ENCODE measurements around the gene DOCK10.

DOCK10 gene

DNA sequence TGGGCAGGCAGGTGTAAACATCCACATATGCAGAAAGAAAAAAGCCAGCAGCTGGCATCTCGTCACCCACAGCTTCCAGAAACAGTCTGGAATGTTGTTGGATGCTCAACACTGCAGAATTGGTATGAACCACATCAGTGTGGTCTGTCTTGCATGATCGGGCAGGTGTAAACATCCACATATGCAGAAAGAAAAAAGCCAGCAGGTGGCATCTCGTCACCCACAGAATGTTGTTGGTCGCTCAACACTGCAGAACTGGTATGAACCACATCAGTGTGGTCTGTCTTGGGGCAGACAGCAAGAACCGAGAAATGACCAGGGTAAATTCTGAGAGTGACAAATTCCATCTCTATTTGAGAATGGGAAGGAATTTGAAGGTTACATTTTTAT lies 39.6 kb downstream of the DOCK10 start:
- no peaks in the 10 kb centered on the region for H3K36me3 ChIP-seq
- H3K9me3 ChIP-seq = no peaks in the 10 kb centered on the region
- H3K27me3 ChIP-seq = no peaks in the 10 kb centered on the region
- H3K4me3 ChIP-seq = no peak overlapping the region
- no peak for TF ChIP-seq Cebpa-rat (IDR thresholded peaks at IDR 0.05)
- H3K4me1 ChIP-seq = peaks cover 34% of the 10 kb centered on the region
- no peak overlapping the region for H3K9ac ChIP-seq
- H3K4me2 ChIP-seq = peak overlapping the region; percentile 48
- no peak overlapping the region for H3K27ac ChIP-seq
- H4K20me1 ChIP-seq = peaks cover 7% of the 10 kb centered on the region

DNA sequence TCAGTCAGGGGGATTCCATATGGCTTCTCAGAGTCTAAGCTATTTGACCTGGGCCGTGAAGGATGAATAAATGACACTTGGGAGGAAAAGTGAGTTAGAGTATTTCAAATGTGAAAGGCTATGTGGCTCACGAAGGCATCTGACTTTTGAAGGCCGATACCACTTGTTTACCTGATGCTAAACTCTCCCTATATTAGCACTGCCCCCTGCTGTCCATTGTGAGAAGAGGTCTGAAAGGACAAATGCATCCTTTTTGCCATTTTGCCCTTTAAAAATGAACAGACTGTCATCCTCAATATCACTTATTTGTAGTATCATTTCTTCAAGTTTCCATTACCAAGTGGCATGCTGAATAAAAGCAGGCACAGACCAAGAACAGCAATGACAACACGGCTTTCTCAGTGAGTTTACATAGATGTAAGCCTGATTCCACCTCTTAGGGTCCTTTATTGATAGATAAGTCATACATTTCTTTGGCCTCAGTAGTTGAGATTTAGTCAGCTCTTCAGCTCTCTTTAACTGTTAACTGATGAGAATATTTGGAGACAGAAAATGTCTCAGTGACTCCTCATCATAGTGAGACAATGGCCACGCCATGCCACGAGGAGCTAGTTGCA lies 40.1 kb downstream of the DOCK10 start:
- peak overlapping the region; percentile 48 for H3K4me2 ChIP-seq
- H3K27me3 ChIP-seq = no peaks in the 10 kb centered on the region
- H3K36me3 ChIP-seq = no peaks in the 10 kb centered on the region
- TF ChIP-seq Cebpa-rat (IDR thresholded peaks at IDR 0.05) = no peak
- H3K9me3 ChIP-seq = no peaks in the 10 kb centered on the region
- H3K4me1 ChIP-seq = peaks cover 40% of the 10 kb centered on the region
- no peak overlapping the region for H3K9ac ChIP-seq
- H3K27ac ChIP-seq = no peak overlapping the region
- H3K4me3 ChIP-seq = no peak overlapping the region
- peaks cover 7% of the 10 kb centered on the region for H4K20me1 ChIP-seq

DNA sequence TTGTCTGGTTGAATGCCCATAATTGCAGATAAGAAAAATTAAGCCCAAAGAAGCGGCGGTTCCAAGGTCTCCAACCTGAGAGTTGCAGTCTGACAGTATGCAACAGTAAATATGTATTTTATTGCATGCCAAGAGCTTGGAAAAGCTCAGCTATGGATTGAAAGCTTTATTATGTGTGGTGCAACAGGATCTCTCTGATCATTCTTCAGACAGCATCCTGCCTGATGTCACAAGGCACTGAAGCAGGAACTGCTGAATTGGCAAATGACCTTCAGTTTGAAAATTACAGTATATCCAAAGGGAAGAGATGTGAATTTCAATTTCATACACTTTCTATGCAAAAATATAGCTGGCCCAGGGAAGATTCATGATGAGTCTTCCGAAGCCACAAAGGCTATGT lies 42.5 kb downstream of the DOCK10 start:
- Histone ChIP-seq H3K4me2 (no peak overlapping the region), H4K20me1 (peaks cover 7% of the 10 kb centered on the region), H3K27ac (no peak overlapping the region), H3K9ac (no peak overlapping the region), H3K36me3 (peaks cover 8% of the 10 kb centered on the region), H3K9me3 (no peaks in the 10 kb centered on the region), H3K27me3 (no peaks in the 10 kb centered on the region), H3K4me3 (no peak overlapping the region), H3K4me1 (peaks cover 40% of the 10 kb centered on the region)
- no peak for TF ChIP-seq Cebpa-rat (IDR thresholded peaks at IDR 0.05)

DNA sequence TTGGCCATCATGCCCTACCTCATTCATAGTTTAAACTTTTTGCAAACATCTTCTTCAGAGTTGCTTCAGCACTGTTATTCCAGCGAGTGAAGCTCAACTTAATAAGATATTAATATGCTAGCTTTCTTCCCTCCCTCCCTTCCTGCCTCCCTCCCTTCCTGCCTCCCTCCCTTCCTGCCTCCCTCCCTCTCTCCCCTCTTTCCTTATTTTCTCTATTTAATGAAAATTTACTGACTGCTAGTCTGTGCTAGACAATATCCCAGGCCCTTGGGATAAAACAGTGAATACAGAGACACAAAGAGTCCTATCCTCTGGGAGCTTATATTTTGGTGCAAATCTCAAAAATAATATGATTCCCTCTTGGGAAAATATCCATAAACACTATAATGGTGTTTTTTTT lies 42.9 kb downstream of the DOCK10 start:
- no peak for TF ChIP-seq Cebpa-rat (IDR thresholded peaks at IDR 0.05)
- Histone ChIP-seq H3K9ac (no peak overlapping the region), H3K27me3 (no peaks in the 10 kb centered on the region), H4K20me1 (peaks cover 7% of the 10 kb centered on the region), H3K9me3 (no peaks in the 10 kb centered on the region), H3K36me3 (peaks cover 12% of the 10 kb centered on the region), H3K27ac (no peak overlapping the region), H3K4me2 (no peak overlapping the region), H3K4me3 (no peak overlapping the region), H3K4me1 (peaks cover 40% of the 10 kb centered on the region)

DNA sequence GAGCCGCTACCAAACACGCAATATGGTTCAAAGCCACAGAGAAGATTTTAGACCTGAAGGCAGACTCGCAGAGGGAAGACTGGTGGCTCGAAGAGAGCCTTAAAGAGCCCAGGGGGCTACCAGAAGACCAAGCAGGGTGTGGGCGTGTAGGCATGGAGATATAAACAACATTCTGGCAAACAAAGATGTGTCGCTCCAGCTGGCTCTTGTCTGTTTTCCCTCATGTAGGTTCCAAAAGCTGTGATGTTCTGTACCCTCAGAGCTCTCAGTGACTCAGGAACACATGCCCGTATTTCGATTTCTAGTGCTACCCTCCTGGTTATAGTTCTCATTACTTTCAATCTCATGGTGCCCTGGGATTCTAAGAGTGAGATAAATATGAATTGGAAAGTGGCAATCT lies 44.5 kb downstream of the DOCK10 start:
- Histone ChIP-seq H3K27ac (no peak overlapping the region), H3K9ac (no peak overlapping the region), H3K4me3 (no peak overlapping the region), H3K27me3 (no peaks in the 10 kb centered on the region), H3K36me3 (peaks cover 13% of the 10 kb centered on the region), H4K20me1 (peaks cover 7% of the 10 kb centered on the region), H3K4me1 (peaks cover 30% of the 10 kb centered on the region), H3K9me3 (no peaks in the 10 kb centered on the region), H3K4me2 (no peak overlapping the region; the same call in 1 of the 2 replicates)
- TF ChIP-seq Cebpa-rat (IDR thresholded peaks at IDR 0.05) = no peak

DNA sequence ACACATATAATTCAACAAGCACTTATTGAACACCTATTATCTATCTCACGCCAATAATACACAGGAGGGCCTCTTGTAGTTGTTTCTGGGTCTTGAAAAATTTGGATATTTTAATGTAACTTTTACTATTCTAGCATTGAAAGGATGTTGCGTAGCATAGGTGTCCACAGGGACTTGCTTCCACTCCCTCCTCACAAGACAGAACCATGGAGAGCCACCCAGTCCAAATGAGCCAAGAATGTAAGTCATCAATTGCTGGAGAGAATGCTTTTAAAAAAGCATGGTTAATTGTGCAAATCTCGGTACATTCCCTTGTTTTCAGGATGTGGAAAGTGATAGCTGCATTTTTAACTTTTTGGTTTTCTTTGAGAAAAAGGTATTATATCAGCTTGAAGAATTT lies 46.8 kb downstream of the DOCK10 start:
- Histone ChIP-seq H3K9ac (no peak overlapping the region), H3K9me3 (peaks cover 5% of the 10 kb centered on the region; the same call in 1 of the 2 replicates), H3K4me3 (no peak overlapping the region), H3K4me1 (peaks cover 15% of the 10 kb centered on the region), H3K4me2 (no peak overlapping the region), H3K27ac (no peak overlapping the region), H3K36me3 (peaks cover 23% of the 10 kb centered on the region), H3K27me3 (no peaks in the 10 kb centered on the region), H4K20me1 (no peaks in the 10 kb centered on the region)
- no peak for TF ChIP-seq Cebpa-rat (IDR thresholded peaks at IDR 0.05)

DNA sequence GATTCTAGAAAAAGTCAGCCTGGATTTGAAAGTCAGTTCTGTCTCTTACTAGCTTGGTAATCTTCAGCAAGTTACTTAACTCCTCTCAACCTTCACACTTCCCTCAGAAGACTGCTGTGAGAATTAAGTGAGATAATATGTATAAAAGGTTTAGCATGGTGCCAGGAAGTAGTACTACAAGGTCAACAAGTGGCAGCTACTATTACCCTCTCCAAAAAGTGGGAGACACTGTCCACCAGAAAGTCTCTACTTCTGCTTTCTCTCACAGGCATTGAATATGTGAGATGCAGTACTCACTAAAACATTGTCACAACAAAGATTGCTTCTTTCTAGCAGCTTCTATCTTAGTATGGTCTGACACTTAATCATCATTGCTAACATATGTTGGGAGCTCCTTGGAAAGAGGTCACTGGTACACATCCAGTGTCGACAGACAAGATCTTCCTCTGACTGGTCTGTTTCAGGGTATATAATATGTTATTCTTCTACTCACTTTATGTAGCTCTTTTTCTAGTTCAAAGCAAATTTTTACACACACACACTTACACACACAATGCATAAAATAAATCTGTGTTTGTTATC lies 47.9 kb downstream of the DOCK10 start:
- no peak overlapping the region for H3K27ac ChIP-seq
- TF ChIP-seq Cebpa-rat (IDR thresholded peaks at IDR 0.05) = no peak
- H3K4me1 ChIP-seq = peaks cover 7% of the 10 kb centered on the region
- H3K36me3 ChIP-seq = peaks cover 23% of the 10 kb centered on the region
- H3K4me3 ChIP-seq = no peak overlapping the region
- H3K9ac ChIP-seq = no peak overlapping the region
- H3K9me3 ChIP-seq = peaks cover 5% of the 10 kb centered on the region; the same call in 1 of the 2 replicates
- no peaks in the 10 kb centered on the region for H3K27me3 ChIP-seq
- H3K4me2 ChIP-seq = no peak overlapping the region
- H4K20me1 ChIP-seq = no peaks in the 10 kb centered on the region

DNA sequence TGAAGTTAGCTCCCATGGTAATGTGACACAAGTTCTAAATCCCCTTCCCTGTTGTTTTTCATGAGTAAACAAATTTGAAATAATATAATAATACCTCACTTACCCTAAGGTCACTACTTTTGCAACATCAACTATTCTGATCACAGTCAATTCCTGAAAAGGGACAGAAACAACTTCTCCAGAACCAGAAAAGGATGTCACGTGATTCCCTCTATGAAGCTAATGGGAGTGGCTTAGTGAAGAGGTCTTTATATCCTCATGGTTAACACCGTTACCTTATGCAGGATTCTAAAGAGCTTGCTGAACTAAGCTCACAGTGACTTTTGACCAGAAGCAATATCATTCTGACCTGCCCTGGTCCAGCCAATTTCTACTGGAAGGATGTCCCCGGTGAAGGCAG lies 51.6 kb downstream of the DOCK10 start:
- no peak for TF ChIP-seq Cebpa-rat (IDR thresholded peaks at IDR 0.05)
- Histone ChIP-seq H3K4me3 (no peak overlapping the region), H3K27ac (no peak overlapping the region), H3K4me2 (no peak overlapping the region), H4K20me1 (no peaks in the 10 kb centered on the region), H3K4me1 (no peaks in the 10 kb centered on the region), H3K9ac (no peak overlapping the region), H3K9me3 (peaks cover 5% of the 10 kb centered on the region; the same call in 1 of the 2 replicates), H3K27me3 (no peaks in the 10 kb centered on the region), H3K36me3 (peaks cover 28% of the 10 kb centered on the region)

DNA sequence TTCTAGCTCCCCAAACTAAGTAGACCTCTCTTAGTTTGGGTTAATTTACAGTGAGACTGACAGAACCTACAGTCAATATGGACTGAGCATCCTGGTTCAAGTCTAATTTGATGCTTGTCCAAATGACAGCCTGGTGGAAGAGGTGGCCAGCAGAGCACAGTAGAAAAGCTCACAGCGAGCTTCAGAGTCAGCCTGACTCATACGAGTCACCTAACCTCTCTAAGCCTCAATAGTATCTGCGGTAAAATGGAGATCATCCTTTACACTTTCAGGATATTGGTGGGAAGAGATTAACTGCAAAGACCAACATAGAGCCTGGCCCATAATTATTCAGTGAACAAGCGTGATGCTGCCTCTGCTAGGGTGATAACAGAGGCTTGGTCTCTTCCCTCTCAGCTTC lies 54.5 kb downstream of the DOCK10 start:
- H3K9me3 ChIP-seq = peaks cover 5% of the 10 kb centered on the region; the same call in 1 of the 2 replicates
- no peak overlapping the region for H3K9ac ChIP-seq
- H3K27me3 ChIP-seq = no peaks in the 10 kb centered on the region
- no peaks in the 10 kb centered on the region for H4K20me1 ChIP-seq
- TF ChIP-seq Cebpa-rat (IDR thresholded peaks at IDR 0.05) = no peak
- H3K4me1 ChIP-seq = peaks cover 24% of the 10 kb centered on the region
- no peak overlapping the region for H3K4me2 ChIP-seq
- H3K27ac ChIP-seq = no peak overlapping the region
- no peak overlapping the region for H3K4me3 ChIP-seq
- peaks cover 15% of the 10 kb centered on the region; the same call in 1 of the 2 replicates for H3K36me3 ChIP-seq

DNA sequence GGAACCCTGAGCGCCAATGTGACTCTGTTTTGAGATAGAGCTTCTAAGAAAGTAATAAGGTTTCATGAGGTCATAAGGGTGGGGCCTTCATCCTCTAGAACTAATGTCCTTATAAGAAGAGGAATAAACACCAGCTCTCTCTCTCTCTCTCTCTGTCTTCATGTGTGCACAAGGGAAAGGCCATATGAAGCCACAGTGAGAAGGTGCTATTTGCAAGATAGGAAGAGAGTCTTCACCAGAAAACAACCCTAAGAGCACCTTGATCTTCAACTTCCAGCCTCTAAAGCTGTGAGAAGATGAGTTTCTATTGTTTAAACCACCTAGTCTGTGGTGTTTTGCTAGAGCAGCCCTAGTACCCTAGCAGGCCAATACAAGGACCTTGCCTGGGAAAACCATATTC lies 55.8 kb downstream of the DOCK10 start:
- Histone ChIP-seq H3K4me2 (no peak overlapping the region), H3K27me3 (no peaks in the 10 kb centered on the region), H3K4me1 (peaks cover 33% of the 10 kb centered on the region), H3K9ac (no peak overlapping the region), H3K36me3 (peaks cover 14% of the 10 kb centered on the region; the same call in 1 of the 2 replicates), H3K9me3 (peaks cover 5% of the 10 kb centered on the region; the same call in 1 of the 2 replicates), H3K27ac (no peak overlapping the region), H4K20me1 (no peaks in the 10 kb centered on the region), H3K4me3 (no peak overlapping the region)
- no peak for TF ChIP-seq Cebpa-rat (IDR thresholded peaks at IDR 0.05)
